Activated T-helper 1 cell treated with anti-CD3 and anti-CD28 coated beads, Interleukin-12 subunit alpha, Interleukin-12 subunit beta, Interleukin-2, Interleukin-4 antibody, amounts not matched to agents 30 ng/mL and 10 ng/mL and 1 ng/mL, durations not matched to agents 14 hours and 24 hours and 36 hours (primary cell): ENCODE data around the gene KRT72. TPM values are rescaled to one million over a fixed set of nuclear protein-coding genes. Genes with fewer than 3 reads are reported as not detected.

Experiments
- DNase-seq: peaks from one replicate; pipeline ENCODE4 v3.0.0; 2021; ENCODE audit warnings: low spot score
- H3K27ac Mint-ChIP-seq: one replicate; pipeline ENCODE4 v1.8.0; 2021; ENCODE audit warnings: mild to moderate bottlenecking, mixed read lengths
- H3K27me3 Mint-ChIP-seq: one replicate; pipeline ENCODE4 v1.8.0; 2022; ENCODE audit warnings: mild to moderate bottlenecking, moderate library complexity, mixed read lengths; ENCODE audit not compliant: insufficient read depth
- H3K36me3 Mint-ChIP-seq: one replicate; pipeline ENCODE4 v1.8.0; 2021; ENCODE audit warnings: low read depth, mixed read lengths
- H3K4me1 Mint-ChIP-seq: one replicate; pipeline ENCODE4 v1.8.0; 2021; ENCODE audit warnings: low read depth, mixed read lengths
- H3K4me3 Mint-ChIP-seq: one replicate; pipeline ENCODE4 v1.8.0; 2021; ENCODE audit warnings: mild to moderate bottlenecking, moderate library complexity, mixed read lengths
- H3K9me3 Mint-ChIP-seq: one replicate; pipeline ENCODE4 v1.8.0; 2021; ENCODE audit warnings: mixed read lengths
- intact Hi-C: fragments of 100-400 bp; cut with micrococcal nuclease; formaldehyde crosslinking; loops from one replicate; pipeline ENCODE4 v1.15.1; 2024
- total RNA-seq: library from RNA; stranded (reverse); gene quantifications from 2 replicates; pipeline ENCODE4 v1.2.3, GENCODE V29; 2022

Gene KRT72
- total RNA-seq, 1 donor from 2014 or later, result not detected

DNA sequence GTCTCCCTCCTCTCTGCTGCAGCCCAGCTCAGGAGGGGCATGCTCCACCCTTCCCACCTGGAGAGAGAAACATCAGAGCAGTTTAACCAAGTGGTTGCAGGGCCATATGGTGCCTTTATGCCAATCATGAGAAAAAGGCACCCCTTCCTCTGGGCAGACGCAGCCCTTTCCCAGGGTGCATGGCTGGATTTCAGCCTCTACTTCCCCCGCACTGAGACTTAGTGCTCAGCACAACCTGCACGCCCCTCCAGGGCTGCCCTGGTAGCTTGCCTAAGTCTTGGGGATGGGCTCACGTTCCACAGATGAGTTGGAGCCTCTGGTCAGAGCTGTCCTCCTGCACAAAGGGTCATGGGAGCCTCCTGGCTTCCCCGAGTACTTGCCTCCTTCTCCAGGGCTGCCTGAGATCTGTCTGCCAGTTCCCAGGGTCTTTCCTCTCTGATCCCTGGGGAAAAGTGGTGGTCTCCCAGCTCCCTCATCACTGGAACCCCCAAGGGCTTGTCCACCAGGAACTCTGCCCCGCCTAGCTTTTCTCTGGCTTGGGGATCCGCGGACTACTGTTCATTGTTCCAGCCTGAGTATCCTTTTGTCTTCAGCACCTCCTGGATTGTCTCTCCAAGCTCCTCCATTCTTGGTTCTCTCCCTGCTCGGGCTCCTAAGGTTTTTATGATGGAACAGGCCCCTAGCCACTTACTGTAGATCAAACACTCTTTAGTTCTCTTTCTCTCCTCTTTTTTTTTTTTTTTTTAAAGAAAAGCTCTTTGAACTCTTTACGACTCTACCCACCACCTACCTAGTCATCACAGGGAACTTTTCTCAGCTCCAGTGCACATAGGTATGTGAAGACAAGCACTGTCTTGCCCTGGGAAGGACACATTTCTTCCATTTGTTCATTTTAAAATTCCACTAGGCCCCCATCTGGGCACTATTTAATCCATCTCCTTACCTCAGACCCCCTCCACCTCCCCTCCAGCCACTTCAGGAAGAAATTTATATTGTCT lies 21.5 kb downstream of the KRT72 start:
- Mint-ChIP-seq H3K36me3 (no peaks in the 10 kb centered on the region), H3K4me3 (no peak overlapping the region), H3K27ac (no peak overlapping the region), H3K27me3 (peaks cover 8% of the 10 kb centered on the region), H3K9me3 (no peaks in the 10 kb centered on the region), H3K4me1 (peaks cover 7% of the 10 kb centered on the region)
- intact Hi-C loops, result loop anchor here (5.0 kb wide), 1 partner anchor 113 kb away; no protein-coding TSS in a partner anchor
- no peak for DNase-seq

DNA sequence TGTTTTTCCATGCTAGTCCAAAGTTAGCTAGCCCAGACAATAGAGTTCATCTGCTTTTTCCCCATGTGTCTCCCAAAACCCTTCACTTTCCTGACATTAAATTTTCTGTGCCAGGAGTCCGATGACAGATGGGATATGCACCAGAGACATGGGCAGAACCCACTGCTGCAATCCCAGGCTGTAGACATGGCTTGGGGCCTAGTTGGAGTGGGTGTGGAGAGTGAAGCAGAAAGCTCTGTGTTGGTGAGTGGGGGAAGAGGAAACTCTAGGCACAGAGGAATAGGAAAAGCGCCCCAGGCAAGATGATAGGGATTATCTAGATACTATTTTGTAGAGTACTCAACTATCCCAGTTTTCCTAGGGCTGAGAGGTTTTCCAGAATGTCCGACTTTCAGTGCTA lies 22.8 kb downstream of the KRT72 start:
- Mint-ChIP-seq H3K27ac (no peak overlapping the region), H3K4me1 (peaks cover 6% of the 10 kb centered on the region), H3K4me3 (no peak overlapping the region), H3K9me3 (no peaks in the 10 kb centered on the region), H3K27me3 (peaks cover 8% of the 10 kb centered on the region), H3K36me3 (no peaks in the 10 kb centered on the region)
- intact Hi-C loops, result no loop called here
- DNase-seq, result no peak

DNA sequence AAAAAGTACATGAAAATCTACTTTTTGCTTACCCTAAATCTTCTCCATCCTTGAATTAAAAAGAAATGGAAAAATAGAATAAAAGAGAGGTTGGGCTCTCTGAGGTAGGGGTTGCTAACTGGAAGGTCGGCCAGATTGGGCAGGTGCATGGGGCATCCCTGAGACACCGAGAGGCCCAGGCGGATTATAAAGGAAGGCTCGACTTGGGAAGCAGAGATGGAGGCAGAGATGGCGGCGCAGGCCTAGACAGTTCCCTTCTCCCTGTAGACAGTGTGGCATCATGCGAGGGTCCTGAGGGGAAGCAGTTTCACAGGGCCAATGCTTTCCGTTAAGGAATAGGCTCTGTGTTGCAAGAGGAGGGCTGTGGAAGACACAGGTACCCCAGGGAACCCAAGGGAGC lies 23.9 kb downstream of the KRT72 start:
- intact Hi-C loops, result no loop called here
- H3K4me3 Mint-ChIP-seq, result no peak overlapping the region
- H3K27ac Mint-ChIP-seq, result no peak overlapping the region
- H3K9me3 Mint-ChIP-seq, result no peaks in the 10 kb centered on the region
- no peaks in the 10 kb centered on the region for H3K36me3 Mint-ChIP-seq
- no peaks in the 10 kb centered on the region for H3K4me1 Mint-ChIP-seq
- peaks cover 8% of the 10 kb centered on the region for H3K27me3 Mint-ChIP-seq
- no peak for DNase-seq

DNA sequence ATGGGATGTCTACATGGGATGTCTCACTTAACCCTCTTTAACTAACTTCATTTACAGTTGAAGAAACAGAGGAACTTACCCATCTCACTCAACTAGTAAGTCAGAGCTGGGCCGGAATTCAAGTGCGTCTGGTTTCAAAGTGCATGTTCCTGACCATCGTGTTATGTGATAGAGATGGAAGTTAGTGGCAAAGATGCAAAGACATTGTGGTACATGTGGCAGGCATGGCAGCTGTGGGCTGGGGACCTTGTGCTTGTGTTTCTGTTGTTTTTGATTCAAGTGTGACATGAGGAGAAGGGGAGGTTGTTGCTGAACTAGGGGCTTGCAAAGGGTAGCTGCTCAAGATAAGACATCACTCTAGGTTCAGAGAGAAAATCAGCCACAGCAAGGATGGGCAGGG lies 25.3 kb downstream of the KRT72 start:
- no peak overlapping the region for H3K4me3 Mint-ChIP-seq
- no peaks in the 10 kb centered on the region for H3K36me3 Mint-ChIP-seq
- H3K4me1 Mint-ChIP-seq, result no peaks in the 10 kb centered on the region
- intact Hi-C loops, result no loop called here
- H3K27ac Mint-ChIP-seq, result no peak overlapping the region
- no peaks in the 10 kb centered on the region for H3K9me3 Mint-ChIP-seq
- peaks cover 5% of the 10 kb centered on the region for H3K27me3 Mint-ChIP-seq
- DNase-seq, result no peak

DNA sequence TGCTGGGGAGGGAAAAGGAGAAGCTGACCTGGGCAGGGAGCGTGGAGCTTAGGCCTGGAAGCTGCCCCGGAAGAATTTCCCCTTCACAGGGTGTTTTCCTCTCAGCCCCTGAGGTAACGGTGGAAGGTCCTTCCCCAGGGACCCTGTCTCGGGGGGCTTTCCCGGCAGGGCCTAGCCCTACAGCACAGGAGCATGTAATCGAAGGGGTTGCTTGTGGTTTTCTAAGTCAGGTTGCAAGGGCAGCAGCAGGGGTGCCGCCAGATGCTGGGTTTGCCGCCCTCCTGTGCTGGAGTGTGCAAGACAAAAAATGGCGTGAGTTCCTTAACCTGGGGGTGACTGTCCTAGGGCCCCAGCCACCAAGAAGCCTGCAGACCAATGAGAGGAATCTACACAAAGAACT lies 26.0 kb downstream of the KRT72 start:
- DNase-seq, result no peak
- H3K4me3 Mint-ChIP-seq, result no peak overlapping the region
- no peak overlapping the region for H3K27ac Mint-ChIP-seq
- H3K9me3 Mint-ChIP-seq, result no peaks in the 10 kb centered on the region
- intact Hi-C loops, result no loop called here
- peaks cover 5% of the 10 kb centered on the region for H3K27me3 Mint-ChIP-seq
- no peaks in the 10 kb centered on the region for H3K4me1 Mint-ChIP-seq
- no peaks in the 10 kb centered on the region for H3K36me3 Mint-ChIP-seq

DNA sequence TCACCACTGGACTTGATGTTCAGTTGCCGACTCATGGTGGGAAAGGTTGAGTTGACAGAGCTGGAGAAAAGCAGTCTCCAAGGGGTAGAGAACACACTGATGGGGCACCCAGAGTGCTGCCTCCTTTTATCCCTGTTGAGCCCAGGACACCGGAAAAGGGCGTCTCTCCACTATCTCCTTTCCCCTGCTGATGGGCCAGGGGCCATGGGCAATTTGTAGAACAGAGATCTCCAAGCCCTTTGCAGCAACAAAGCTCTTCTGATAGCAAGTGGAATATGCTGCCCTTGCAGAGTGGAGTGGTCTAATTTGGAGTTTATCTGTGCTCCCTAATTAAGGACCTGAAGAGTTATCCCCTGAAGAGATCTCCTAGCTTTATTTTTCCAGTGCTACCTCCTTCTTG lies 27.5 kb downstream of the KRT72 start, which contains the start of gene KRT74:
Gene KRT74 (minus strand): TSS at position 101 of the 400 bp plus-strand sequence. CDS start 66 bp downstream, at position 35.
- no peaks in the 10 kb centered on the region for H3K4me1 Mint-ChIP-seq
- H3K4me3 Mint-ChIP-seq, result no peak within 1 kb of the TSS
- H3K36me3 Mint-ChIP-seq, result no peaks in the 10 kb centered on the region
- no peaks in the 10 kb centered on the region for H3K9me3 Mint-ChIP-seq
- no peak within 1 kb of the TSS for H3K27ac Mint-ChIP-seq
- intact Hi-C loops, result no loop called here
- DNase-seq, result no peak
- H3K27me3 Mint-ChIP-seq, result peaks cover 3% of the 10 kb centered on the region

DNA sequence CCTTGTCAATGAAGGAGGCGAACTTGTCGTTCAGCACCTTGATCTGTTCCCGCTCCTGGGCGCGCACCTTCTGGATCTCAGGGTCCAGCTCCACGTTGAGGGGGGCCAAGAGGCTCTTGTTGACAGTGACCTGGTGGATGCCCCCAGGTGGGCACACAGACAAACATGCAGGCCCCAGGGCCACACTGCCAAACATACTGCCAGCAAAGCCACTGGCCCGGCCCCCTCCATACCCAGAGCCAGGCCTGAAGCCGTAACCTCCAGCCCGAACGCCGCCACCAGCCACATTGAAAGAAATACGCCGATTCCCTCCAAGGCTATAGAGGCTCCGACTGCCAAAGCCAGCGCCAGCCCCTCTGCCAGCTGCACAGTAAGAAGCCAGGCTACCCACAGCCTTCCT lies 28.0 kb downstream of the KRT72 start:
- Mint-ChIP-seq H3K9me3 (no peaks in the 10 kb centered on the region), H3K4me1 (no peaks in the 10 kb centered on the region), H3K4me3 (no peak overlapping the region), H3K27ac (no peak overlapping the region), H3K36me3 (no peaks in the 10 kb centered on the region), H3K27me3 (peaks cover under 1% of the 10 kb centered on the region)
- no peak for DNase-seq
- intact Hi-C loops, result no loop called here

DNA sequence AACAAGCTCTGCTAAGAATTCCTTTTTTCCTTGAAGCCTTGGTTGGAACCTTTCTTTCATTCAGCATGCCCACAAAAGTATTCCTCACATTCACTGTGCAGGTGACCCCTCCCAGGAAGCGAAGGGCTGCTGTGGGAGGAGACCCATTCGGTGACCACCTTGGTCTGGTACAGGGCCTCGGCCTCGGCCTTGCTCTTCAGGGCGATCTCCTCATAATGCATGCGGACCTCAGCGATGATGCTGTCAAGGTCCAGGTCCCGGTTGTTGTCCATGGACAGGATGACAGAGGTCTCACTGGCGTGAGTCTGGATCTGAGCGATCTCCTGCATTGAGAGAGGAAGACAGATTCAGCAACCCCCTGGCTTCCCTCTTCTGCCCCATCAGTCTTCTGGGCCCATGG lies 30.8 kb downstream of the KRT72 start:
- no peaks in the 10 kb centered on the region for H3K36me3 Mint-ChIP-seq
- peaks cover 8% of the 10 kb centered on the region for H3K27me3 Mint-ChIP-seq
- no peaks in the 10 kb centered on the region for H3K4me1 Mint-ChIP-seq
- H3K27ac Mint-ChIP-seq, result no peak overlapping the region
- intact Hi-C loops, result no loop called here
- H3K4me3 Mint-ChIP-seq, result no peak overlapping the region
- DNase-seq, result no peak
- no peaks in the 10 kb centered on the region for H3K9me3 Mint-ChIP-seq

DNA sequence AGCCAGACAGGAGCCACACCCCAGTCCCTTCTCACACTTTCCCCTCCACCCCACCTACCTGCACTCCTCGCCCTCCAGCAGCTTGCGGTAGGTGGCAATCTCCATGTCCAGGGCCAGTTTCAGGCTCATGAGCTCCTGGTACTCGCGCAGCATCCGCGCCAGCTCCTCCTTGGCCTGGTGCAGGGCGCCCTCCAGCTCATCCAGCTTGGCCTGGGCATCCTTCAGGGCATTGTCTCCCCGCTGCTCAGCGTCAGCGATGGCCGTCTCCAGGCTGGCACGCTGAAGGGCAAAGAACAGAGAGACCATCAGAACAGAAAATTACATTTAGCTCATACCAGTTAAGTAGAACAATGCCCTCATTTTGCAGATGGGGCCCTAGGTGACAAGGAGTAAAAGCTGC lies 33.2 kb downstream of the KRT72 start:
- intact Hi-C loops, result no loop called here

DNA sequence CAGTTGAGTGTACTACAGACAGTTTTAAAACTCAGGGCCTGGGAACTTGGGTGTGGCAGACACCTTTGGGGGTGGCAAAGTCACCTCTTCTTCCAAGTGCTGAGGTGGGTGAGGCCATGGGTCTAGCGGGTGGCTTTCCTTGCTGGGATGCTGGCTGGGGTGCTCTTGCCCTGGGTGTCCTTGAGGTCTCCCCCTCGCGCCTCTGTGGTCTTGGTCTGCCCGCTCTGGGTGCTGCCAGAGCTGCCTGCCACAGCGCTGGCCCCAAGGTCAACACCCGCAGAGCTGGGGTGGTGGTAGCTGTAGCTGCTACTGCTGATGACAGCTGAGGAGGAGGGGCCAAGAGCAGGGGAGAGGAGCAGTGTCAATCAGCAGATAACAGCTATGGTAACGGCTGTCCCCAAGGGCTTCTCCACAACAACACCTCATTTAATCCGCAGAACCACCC lies 34.4 kb downstream of the KRT72 start:
- H3K27me3 Mint-ChIP-seq, result peaks cover 22% of the 10 kb centered on the region
- H3K36me3 Mint-ChIP-seq, result no peaks in the 10 kb centered on the region
- no peak overlapping the region for H3K27ac Mint-ChIP-seq
- DNase-seq, result no peak
- no peaks in the 10 kb centered on the region for H3K9me3 Mint-ChIP-seq
- no peak overlapping the region for H3K4me3 Mint-ChIP-seq
- intact Hi-C loops, result no loop called here
- H3K4me1 Mint-ChIP-seq, result no peaks in the 10 kb centered on the region

More for the DNA sequence above, 33.2 kb downstream of the KRT72 start:
- Mint-ChIP-seq H3K4me1 (no peaks in the 10 kb centered on the region), H3K27ac (no peak overlapping the region), H3K36me3 (no peaks in the 10 kb centered on the region), H3K27me3 (peaks cover 20% of the 10 kb centered on the region), H3K9me3 (no peaks in the 10 kb centered on the region), H3K4me3 (no peak overlapping the region)
- DNase-seq, result no peak

DNA sequence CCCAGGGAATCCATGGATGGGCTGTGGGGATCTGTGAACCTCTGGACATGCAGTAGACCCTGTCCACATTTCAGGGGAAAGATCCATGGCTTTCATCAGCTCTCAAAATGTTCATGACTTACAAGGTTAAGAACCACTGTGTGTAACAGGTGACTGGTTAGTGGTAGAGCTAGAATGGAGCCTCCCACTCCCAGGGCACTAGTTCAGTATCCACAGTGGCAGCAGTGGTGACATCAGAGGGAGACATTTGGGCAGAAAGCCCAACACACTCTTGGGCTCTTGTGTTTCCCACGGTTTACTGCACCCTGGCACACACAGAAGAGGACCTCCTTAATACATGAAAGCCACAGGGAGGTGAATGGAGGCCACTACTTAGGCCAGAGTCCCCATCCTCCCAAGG lies 36.7 kb downstream of the KRT72 start:
- intact Hi-C loops, result no loop called here

DNA sequence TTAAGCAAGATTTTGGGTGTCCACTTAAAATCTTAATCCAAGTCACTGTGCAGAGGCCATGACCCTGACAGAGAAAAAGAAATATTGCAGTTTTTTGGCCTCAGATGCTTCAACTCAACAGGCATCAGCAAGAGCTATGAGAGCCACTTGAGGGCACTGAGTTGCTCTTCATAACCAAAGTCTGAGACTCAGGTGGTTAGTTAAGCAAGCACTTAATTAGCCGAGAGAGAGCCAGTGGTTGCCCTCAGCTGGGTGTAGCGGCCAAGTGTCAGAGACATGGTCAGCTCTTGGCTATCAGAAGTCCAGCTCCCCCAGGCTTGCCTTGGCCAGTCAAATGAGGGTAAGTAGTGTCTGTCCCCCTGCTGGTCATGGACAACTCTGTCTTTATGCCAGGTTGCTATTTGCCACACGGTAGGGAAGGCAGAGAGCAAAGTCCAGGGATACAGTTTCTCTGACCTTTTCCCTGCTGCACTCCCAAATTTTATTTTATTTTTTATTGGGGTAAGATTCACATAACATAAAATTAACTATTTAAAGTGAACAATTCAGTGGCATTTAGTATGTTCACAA lies 39.3 kb downstream of the KRT72 start:
- Mint-ChIP-seq H3K36me3 (no peaks in the 10 kb centered on the region), H3K27me3 (peaks cover 28% of the 10 kb centered on the region), H3K27ac (no peak overlapping the region), H3K9me3 (no peaks in the 10 kb centered on the region), H3K4me1 (no peaks in the 10 kb centered on the region), H3K4me3 (no peak overlapping the region)
- intact Hi-C loops, result no loop called here
- DNase-seq, result no peak

More for the DNA sequence above, 36.7 kb downstream of the KRT72 start:
- Mint-ChIP-seq H3K4me3 (no peak overlapping the region), H3K27me3 (peaks cover 25% of the 10 kb centered on the region), H3K36me3 (no peaks in the 10 kb centered on the region), H3K27ac (no peak overlapping the region), H3K9me3 (no peaks in the 10 kb centered on the region), H3K4me1 (no peaks in the 10 kb centered on the region)
- no peak for DNase-seq

DNA sequence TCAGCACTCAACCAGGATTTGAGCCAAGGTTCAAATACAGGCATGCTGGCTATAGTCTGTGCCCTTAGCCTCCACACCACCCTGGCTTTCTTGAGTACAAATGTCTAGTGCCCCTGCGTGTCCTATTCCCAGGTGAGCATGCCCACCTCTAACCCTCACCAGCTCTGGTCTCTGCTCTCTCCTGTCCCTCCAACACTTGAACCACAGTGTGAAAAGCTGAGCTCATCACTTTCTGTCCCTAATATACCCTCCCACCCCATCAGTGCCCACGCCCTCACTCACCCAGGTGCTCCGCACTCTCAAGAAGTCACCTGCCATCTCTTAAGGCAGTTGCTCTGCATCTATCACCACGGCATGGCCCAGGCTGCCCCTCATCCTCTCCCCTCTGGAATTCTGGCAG lies 41.3 kb downstream of the KRT72 start:
- H3K4me3 Mint-ChIP-seq, result no peak overlapping the region
- intact Hi-C loops, result no loop called here
- H3K36me3 Mint-ChIP-seq, result no peaks in the 10 kb centered on the region

More for the DNA sequence above, 41.3 kb downstream of the KRT72 start:
- H3K27me3 Mint-ChIP-seq, result peaks cover 26% of the 10 kb centered on the region
- H3K27ac Mint-ChIP-seq, result no peak overlapping the region
- no peaks in the 10 kb centered on the region for H3K9me3 Mint-ChIP-seq
- H3K4me1 Mint-ChIP-seq, result no peaks in the 10 kb centered on the region
- DNase-seq, result no peak
